ENCODE results near the gene PTPN3.

PTPN3 gene

DNA sequence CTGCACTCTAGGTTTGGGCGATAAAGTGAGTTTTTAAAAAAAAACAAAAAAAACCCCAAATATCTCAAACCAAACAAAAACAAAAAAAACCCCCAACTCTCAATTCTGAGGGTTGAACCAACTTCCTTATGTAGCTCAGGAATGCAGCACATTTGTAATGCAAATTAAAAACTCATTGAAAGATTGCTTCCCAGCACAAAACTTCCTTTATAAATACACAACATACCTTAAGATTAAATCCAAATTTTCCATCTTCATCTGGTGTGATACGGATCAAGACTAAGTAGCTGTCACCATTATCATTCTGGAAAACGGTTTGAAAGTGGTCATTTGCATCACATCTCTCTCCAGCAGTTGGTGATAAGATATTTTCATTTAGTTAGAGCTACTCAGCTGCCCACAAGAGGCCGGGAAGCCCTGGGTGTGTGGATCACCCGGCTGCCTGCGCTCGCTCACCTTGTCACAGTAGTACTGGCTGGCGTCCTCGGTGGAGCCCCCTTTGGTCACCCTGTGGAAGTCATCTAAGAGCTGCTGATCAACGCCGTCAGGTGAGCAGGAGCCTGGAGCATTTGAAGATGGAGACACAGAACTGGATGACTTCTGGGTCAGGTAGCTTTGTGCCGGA, 88.2 kb downstream of the PTPN3 start:
- H3K9me3 ChIP-seq: no peaks in the 10 kb centered on the region
- no peak overlapping the region for H3K4me3 ChIP-seq
- intact Hi-C loops (cut with DNase I; ENCODE audit: low total_unique reads): no loop called here
- peaks cover 47 to 78% (median 51%) of the 10 kb centered on the region in 3 donors for H3K36me3 ChIP-seq
- no peaks in the 10 kb centered on the region for H3K4me1 ChIP-seq
- H3K27ac ChIP-seq: no peak overlapping the region
- TF ChIP-seq CTCF (IDR thresholded peaks at IDR 0.05): no peak
- H3K27me3 ChIP-seq: no peaks in the 10 kb centered on the region
- no peak for DNase-seq

DNA sequence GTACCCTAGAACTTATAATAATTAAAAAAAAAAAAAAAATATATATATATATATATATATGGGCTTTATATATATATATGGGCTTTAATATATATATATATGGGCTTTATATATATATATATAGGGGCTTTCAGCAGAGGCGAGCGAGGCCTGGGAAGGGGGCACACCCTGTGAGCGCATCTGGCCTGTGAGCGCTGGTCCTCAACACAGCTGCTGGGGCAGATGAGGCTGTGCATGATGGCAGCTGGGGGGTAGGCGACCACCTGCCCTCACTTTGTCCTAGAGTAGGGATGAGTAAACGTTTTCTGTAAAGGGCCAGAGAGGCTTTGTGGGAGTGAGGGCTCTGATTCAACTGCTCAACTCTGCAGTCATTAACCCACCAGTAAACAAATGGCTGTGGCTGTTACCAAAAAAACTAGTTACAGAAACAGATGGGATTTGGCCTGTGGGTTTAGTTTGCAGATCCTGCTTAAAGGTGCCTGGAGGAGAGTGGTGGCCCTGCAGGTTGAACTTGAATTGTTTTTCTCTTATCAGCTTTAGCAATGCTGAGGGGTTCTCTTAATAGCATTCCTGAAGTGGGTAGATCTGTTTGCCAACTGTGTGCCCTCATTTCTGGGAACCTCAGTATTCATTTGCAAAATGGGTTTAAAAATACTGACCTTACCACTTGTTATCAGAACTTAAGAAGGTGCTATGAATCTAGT, 89.2 kb downstream of the PTPN3 start:
- TF ChIP-seq CTCF (IDR thresholded peaks at IDR 0.05): no peak
- intact Hi-C loops (cut with DNase I; ENCODE audit: low total_unique reads): no loop called here
- H3K4me3 ChIP-seq: no peak overlapping the region
- H3K9me3 ChIP-seq: no peaks in the 10 kb centered on the region
- H3K36me3 ChIP-seq: peaks cover 52 to 79% (median 55%) of the 10 kb centered on the region in 3 donors
- DNase-seq: no peak
- no peak overlapping the region for H3K27ac ChIP-seq
- H3K4me1 ChIP-seq: no peaks in the 10 kb centered on the region
- H3K27me3 ChIP-seq: no peaks in the 10 kb centered on the region

GRCh38 chr9:109403766-109404320, 94.3 kb downstream of the PTPN3 start:
- intact Hi-C loops (cut with DNase I; ENCODE audit: low total_unique reads): no loop called here

GRCh38 chr9:109403116-109403515, 95.0 kb downstream of the PTPN3 start:
- TF ChIP-seq CTCF (IDR thresholded peaks at IDR 0.05): no peak
- Histone ChIP-seq H3K9me3 (no peaks in the 10 kb centered on the region), H3K4me1 (no peaks in the 10 kb centered on the region), H3K36me3 (peaks cover 60 to 95% (median 61%) of the 10 kb centered on the region in 3 donors), H3K4me3 (no peak overlapping the region), H3K27me3 (no peaks in the 10 kb centered on the region), H3K27ac (no peak overlapping the region)
- intact Hi-C loops (cut with DNase I; ENCODE audit: low total_unique reads): no loop called here
- no peak for DNase-seq

More at GRCh38 chr9:109403766-109404320, 94.3 kb downstream of the PTPN3 start:
- no peak for DNase-seq
- Histone ChIP-seq H3K4me1 (no peaks in the 10 kb centered on the region), H3K27me3 (no peaks in the 10 kb centered on the region), H3K9me3 (no peaks in the 10 kb centered on the region), H3K36me3 (peaks cover 56 to 95% (median 61%) of the 10 kb centered on the region in 3 donors), H3K4me3 (no peak overlapping the region), H3K27ac (no peak overlapping the region)
- no peak for TF ChIP-seq CTCF (IDR thresholded peaks at IDR 0.05)

GRCh38 chr9:109401990-109402318, 96.2 kb downstream of the PTPN3 start:
- Histone ChIP-seq H3K27ac (no peak overlapping the region), H3K9me3 (no peaks in the 10 kb centered on the region), H3K36me3 (peaks cover 60 to 98% (median 63%) of the 10 kb centered on the region in 3 donors), H3K27me3 (no peaks in the 10 kb centered on the region), H3K4me1 (no peaks in the 10 kb centered on the region), H3K4me3 (no peak overlapping the region)
- intact Hi-C loops (cut with DNase I; ENCODE audit: low total_unique reads): no loop called here
- no peak for TF ChIP-seq CTCF (IDR thresholded peaks at IDR 0.05)
- DNase-seq: no peak
